Activated CD8-positive, alpha-beta T cell treated with anti-CD3 and anti-CD28 coated beads for 36 hours (primary cell): ENCODE results near the gene ALKBH7. TPM values are rescaled to one million over a fixed set of nuclear protein-coding genes. Genes with fewer than 3 reads are reported as not detected.

Experiments
- ATAC-seq: fragments of 200-7000 bp; cut with Tn5 transposase; one replicate; pipeline ENCODE4 v1.10.0; 2021; ENCODE audit warnings: mild to moderate bottlenecking, moderate library complexity
- CTCF ChIA-PET: fragments of 350-600 bp; sonication (Branson Sonifier 250); formaldehyde crosslinking; loops from one replicate; lab custom pipeline; 2021; ENCODE audit warnings: antibody characterized with exemption; lab: Charles Lee
- POLR2A ChIA-PET: fragments of 350-600 bp; sonication (Branson Sonifier 250); formaldehyde crosslinking; loops from one replicate; lab custom pipeline; 2021; ENCODE audit warnings: antibody characterized with exemption; lab: Charles Lee
- DNase-seq: peaks from one replicate; pipeline ENCODE4 v3.0.0-alpha.2; 2020
- H3K27ac Mint-ChIP-seq: one replicate; pipeline ENCODE4 v1.8.0; 2021; ENCODE audit warnings: mild to moderate bottlenecking, mixed read lengths
- H3K27me3 Mint-ChIP-seq: one replicate; pipeline ENCODE4 v1.8.0; 2021; ENCODE audit warnings: mixed read lengths
- H3K36me3 Mint-ChIP-seq: one replicate; pipeline ENCODE4 v1.8.0; 2021; ENCODE audit warnings: low read depth, mixed read lengths
- H3K4me1 Mint-ChIP-seq: one replicate; pipeline ENCODE4 v1.8.0; 2021; ENCODE audit warnings: low read depth, mixed read lengths
- H3K4me3 Mint-ChIP-seq: one replicate; pipeline ENCODE4 v1.8.0; 2021; ENCODE audit warnings: mild to moderate bottlenecking, moderate library complexity, mixed read lengths
- H3K9me3 Mint-ChIP-seq: one replicate; pipeline ENCODE4 v1.8.0; 2021; ENCODE audit warnings: mixed read lengths
- intact Hi-C: fragments of 100-400 bp; cut with micrococcal nuclease; formaldehyde crosslinking; loops from one replicate; pipeline ENCODE4 v1.10.0; 2022
- total RNA-seq, 2 experiments: library from RNA; stranded (reverse); gene quantifications; one replicate each; pipeline ENCODE4 v1.2.3, GENCODE V29; 2021
- TF ChIP-seq, protein P1 (sequence below): fragments of 200-600 bp; IDR thresholded peaks from one replicate; pipeline ENCODE4 v1.8.0; 2022; ENCODE audit warnings: antibody characterized with exemption, mild to moderate bottlenecking

ALKBH7 gene
- total RNA-seq, 2 experiments from 2014 or later: 34.9 to 40.1 TPM

DNA sequence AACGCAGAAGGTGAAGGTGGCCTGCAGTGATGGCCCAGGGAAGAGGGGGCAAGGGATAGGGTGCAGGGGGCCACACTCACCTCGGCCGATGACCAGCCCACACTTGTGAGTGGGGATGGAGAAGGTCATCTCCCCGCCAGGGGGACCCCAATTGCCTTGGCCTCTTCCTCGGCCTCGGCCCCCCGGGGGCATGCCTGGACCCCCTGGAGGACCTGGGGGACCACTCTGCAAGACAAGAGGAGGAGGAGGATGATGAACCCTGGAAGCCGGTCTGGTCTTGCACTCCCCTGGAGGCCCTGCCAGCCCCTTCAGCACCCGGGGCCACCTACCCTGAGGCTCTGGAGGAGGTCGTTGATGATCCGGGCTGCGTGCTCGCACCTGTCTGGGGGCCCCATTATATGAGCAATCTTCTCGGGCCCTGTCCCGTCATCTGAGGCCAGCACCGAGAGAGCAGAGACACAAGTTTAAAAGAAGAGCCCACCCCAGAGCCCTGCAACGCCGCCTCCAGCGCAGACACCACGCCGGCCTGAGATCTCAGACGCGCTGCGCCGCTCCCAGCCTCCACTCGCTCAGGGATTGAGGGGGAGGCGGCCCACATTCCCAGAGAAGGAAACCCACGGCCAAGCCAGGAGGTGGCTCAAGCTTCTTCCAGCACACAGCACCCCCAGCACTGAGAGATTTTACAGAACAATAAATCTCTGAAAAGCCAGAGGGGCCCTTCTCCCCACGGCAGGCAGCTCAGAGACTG, 44.2 kb downstream of the ALKBH7 start:
- POLR2A ChIA-PET: interaction anchor here (1.2 to 1.7 kb wide), 2 partner anchors 9 to 15 kb away, joined by 3 to 5 read pairs; partner anchors contain the start of gene KHSRP
- H3K27me3 Mint-ChIP-seq: no peaks in the 10 kb centered on the region
- intact Hi-C loops: no loop called here

DNA sequence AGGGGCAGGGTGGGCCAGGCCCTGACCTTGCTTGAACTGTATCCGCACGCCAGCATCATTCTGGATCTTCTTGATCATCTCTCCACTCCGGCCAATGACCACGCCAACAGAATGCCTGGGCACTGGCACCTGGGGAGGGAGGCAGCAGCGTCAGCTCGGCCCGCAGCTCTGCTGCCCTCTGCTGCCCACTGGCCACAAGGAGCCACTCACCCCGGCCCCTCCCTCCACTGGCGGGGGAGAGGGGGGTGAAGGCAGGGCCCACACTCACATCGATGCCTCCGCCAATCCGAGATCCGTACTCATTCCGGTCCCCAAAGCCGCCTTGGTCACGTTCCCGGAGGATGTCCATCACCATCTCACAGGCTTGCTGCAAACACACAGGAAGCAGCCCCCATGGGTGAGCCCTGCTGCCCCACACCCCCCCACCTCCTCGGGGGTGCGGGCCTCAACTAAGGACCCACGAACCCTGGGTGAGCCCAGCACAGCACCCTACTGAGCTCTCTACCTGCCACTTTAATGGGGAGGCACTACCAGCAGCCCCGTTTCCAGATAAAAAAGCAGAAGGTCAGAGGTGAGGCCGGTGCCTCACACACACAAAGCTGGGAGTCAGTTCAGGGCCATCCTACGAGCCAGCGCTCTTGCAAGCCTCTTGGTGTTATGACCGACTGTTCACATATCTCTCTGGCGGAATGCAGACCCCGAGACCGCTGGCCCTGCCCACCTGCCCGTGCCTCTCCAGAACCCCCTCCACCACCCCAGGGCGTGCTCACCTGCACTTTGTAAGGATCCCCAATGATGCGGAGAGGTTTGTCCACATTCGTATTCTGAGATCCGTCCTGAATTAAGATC, 45.3 kb downstream of the ALKBH7 start:
- H3K4me3 Mint-ChIP-seq: no peak overlapping the region
- POLR2A ChIA-PET: interaction anchor here (1.2 kb wide), 1 partner anchor 16 kb away, joined by 3 read pairs; no protein-coding TSS in a partner anchor
- H3K27me3 Mint-ChIP-seq: no peaks in the 10 kb centered on the region
- no peak overlapping the region for H3K27ac Mint-ChIP-seq
- intact Hi-C loops: no loop called here
- H3K4me1 Mint-ChIP-seq: peaks cover 18% of the 10 kb centered on the region
- ATAC-seq (no peak), DNase-seq (no peak)
- TF ChIP-seq, protein P1, sequence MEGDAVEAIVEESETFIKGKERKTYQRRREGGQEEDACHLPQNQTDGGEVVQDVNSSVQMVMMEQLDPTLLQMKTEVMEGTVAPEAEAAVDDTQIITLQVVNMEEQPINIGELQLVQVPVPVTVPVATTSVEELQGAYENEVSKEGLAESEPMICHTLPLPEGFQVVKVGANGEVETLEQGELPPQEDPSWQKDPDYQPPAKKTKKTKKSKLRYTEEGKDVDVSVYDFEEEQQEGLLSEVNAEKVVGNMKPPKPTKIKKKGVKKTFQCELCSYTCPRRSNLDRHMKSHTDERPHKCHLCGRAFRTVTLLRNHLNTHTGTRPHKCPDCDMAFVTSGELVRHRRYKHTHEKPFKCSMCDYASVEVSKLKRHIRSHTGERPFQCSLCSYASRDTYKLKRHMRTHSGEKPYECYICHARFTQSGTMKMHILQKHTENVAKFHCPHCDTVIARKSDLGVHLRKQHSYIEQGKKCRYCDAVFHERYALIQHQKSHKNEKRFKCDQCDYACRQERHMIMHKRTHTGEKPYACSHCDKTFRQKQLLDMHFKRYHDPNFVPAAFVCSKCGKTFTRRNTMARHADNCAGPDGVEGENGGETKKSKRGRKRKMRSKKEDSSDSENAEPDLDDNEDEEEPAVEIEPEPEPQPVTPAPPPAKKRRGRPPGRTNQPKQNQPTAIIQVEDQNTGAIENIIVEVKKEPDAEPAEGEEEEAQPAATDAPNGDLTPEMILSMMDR: no peak
- H3K9me3 Mint-ChIP-seq: no peaks in the 10 kb centered on the region
- H3K36me3 Mint-ChIP-seq: peaks cover 67% of the 10 kb centered on the region
- CTCF ChIA-PET: no interaction called here

More for the DNA sequence above, 44.2 kb downstream of the ALKBH7 start:
- Mint-ChIP-seq H3K27ac (no peak overlapping the region), H3K4me1 (peaks cover 7% of the 10 kb centered on the region), H3K4me3 (no peak overlapping the region), H3K9me3 (no peaks in the 10 kb centered on the region), H3K36me3 (peaks cover 56% of the 10 kb centered on the region)
- CTCF ChIA-PET: interaction anchor here (0.5 kb wide), 1 partner anchor 208 kb away, joined by 3 read pairs; no protein-coding TSS in a partner anchor
- DNase-seq: no peak
- ATAC-seq: no peak
- TF ChIP-seq, protein P1: no peak

DNA sequence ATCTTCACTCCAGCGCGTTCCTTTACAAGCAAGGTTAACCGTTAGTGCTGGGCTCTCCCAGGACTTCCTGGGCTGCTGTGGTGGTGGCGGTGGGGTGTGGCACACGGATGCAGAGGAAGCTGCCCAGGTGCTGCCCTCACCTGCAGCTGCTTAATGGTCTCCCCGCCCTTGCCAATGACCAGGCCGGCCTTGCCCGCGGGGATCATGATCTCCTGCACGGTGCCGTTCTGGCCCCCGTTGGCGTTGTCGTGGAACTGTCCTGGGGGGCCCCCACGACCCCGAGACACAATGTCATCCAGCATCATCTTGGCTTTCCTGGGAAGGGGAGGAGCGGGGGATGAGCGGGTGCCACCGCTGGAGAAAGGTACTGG, 46.0 kb downstream of the ALKBH7 start:
- Mint-ChIP-seq H3K9me3 (no peaks in the 10 kb centered on the region), H3K27me3 (no peaks in the 10 kb centered on the region), H3K27ac (no peak overlapping the region), H3K36me3 (peaks cover 71% of the 10 kb centered on the region), H3K4me3 (no peak overlapping the region), H3K4me1 (peaks cover 24% of the 10 kb centered on the region)
- ChIA-PET POLR2A (no interaction called here), CTCF (no interaction called here)
- DNase-seq: no peak
- intact Hi-C loops: no loop called here
- TF ChIP-seq, protein P1: no peak
- ATAC-seq: no peak

DNA sequence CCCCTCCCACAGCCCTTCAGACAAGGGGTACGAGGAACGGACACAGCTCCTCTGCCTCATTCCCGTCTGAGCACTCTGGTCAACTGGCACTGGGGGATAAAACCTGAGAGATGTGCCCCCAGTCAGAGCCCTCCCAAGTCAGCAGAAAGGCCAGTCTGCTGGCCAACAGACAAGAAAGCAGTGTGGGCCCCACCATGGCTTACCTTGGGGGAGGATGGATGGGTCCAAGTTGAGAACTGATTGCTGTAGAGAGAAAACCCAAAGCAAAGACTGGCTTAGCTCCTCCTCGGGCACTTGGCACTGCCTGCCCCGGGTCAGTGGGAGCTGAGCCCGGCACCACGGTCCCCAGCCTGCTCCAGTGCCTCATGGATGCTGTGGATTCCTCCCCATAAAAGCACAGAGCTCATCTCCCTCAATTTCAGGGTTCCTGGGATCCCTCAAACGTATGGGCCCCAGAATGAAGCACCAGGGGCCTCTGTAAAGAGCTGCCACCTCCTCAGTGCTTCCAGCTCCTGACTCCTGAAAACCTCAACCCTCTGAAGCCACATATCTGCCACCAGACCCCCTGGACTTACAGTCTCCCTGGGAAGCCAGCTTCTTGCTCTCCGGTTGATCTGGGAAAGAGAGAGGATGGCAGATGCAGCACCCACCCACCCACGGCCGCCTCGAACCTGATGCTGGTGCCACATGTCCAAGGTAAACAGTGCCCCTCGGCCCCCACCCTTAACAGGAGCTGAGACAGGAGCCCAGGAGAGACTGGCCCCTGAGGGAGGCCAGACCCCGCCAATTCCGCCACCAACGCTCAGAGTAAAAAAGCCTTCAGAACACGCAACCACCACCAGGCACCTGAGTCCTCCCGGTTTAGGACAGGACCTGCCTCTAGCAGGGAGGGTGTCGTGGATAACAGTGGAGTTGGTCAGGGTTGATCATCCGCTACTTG, 48.8 kb downstream of the ALKBH7 start:
- no peak for DNase-seq
- POLR2A ChIA-PET: interaction anchor here (0.8 to 2.5 kb wide), 7 partner anchors 9 to 38 kb away, joined by 3 to 17 read pairs (median 4); partner anchors contain the start of gene SLC25A23
- Mint-ChIP-seq H3K4me3 (no peak overlapping the region), H3K4me1 (peaks cover 33% of the 10 kb centered on the region), H3K36me3 (peaks cover 64% of the 10 kb centered on the region), H3K27ac (peak overlapping the region; percentile 30), H3K9me3 (peaks cover 4% of the 10 kb centered on the region), H3K27me3 (no peaks in the 10 kb centered on the region)
- CTCF ChIA-PET: interaction anchor here (0.9 to 1.4 kb wide), 2 partner anchors 10 to 16 kb away, joined by 3 to 5 read pairs; no protein-coding TSS in a partner anchor
- intact Hi-C loops: no loop called here
- no peak for ATAC-seq
- TF ChIP-seq, protein P1: no peak
